ENCODE data around the gene AK4.
A peak's percentile ranks its signal among the peaks of the same experiment; 100 is the strongest.

AK4 gene

GRCh38 chr1:65149351-65150107, 1.5 kb downstream of the AK4 start:
- peak overlapping the region; percentile 46; the same call in 1 of the 2 replicates for H3K9ac ChIP-seq (ENCODE audit: low read length)
- TF ChIP-seq EZH2phosphoT487 (conservative IDR thresholded peaks at IDR 0.05; ENCODE audit: low read length) (no peak), CTCF (IDR thresholded peaks at IDR 0.05; ENCODE audit: insufficient read depth, low read length, poor library complexity, severe bottlenecking) (no peak)
- H3K36me3 ChIP-seq (ENCODE audit: low read length): no peaks in the 10 kb centered on the region; the same call in 1 of the 2 replicates
- H3K4me2 ChIP-seq (ENCODE audit: low read depth, low read length, poor library complexity, severe bottlenecking): peak overlapping the region; percentile 58
- H3K27ac ChIP-seq (ENCODE audit: low read depth, low read length): no peak overlapping the region
- H3F3A ChIP-seq (ENCODE audit: insufficient read depth): 0 out of 2 replicates have a peak, but pooled peaks cover 4% of the 10 kb centered on the region
- peak overlapping the region; percentile 52 for H3K4me3 ChIP-seq (ENCODE audit: insufficient read depth, low read length, poor library complexity, severe bottlenecking)
- no peaks in the 10 kb centered on the region for H3K27me3 ChIP-seq (ENCODE audit: low read length)
- H2AFZ ChIP-seq (ENCODE audit: low read depth, low read length, severe bottlenecking): peak overlapping the region; percentile 73
- H3K9me2 ChIP-seq (replicated peaks; ENCODE audit: insufficient read depth, low read length): no peaks in the 10 kb centered on the region
- no peaks in the 10 kb centered on the region for H3K9me3 ChIP-seq (ENCODE audit: insufficient read depth, low read length)
- no peaks in the 10 kb centered on the region for H4K20me1 ChIP-seq (ENCODE audit: low read depth, low read length)
- H3K79me2 ChIP-seq (ENCODE audit: insufficient read depth, low read length): no peaks in the 10 kb centered on the region

- no peak for TF ChIP-seq EZH2phosphoT487 (conservative IDR thresholded peaks at IDR 0.05; ENCODE audit: low read length)
- no peak for TF ChIP-seq CTCF (IDR thresholded peaks at IDR 0.05; ENCODE audit: insufficient read depth, low read length, poor library complexity, severe bottlenecking)
- no peak overlapping the region for H3K27ac ChIP-seq (ENCODE audit: low read depth, low read length)
- H3K36me3 ChIP-seq (ENCODE audit: low read length): no peaks in the 10 kb centered on the region; the same call in 1 of the 2 replicates
- H3K79me2 ChIP-seq (ENCODE audit: insufficient read depth, low read length): no peaks in the 10 kb centered on the region
- no peaks in the 10 kb centered on the region for H3K9me3 ChIP-seq (ENCODE audit: insufficient read depth, low read length)
- peak overlapping the region; percentile 58 for H3K4me2 ChIP-seq (ENCODE audit: low read depth, low read length, poor library complexity, severe bottlenecking)
- no peaks in the 10 kb centered on the region for H3K27me3 ChIP-seq (ENCODE audit: low read length)
- H3F3A ChIP-seq (ENCODE audit: insufficient read depth): 0 out of 2 replicates have a peak, but pooled peaks cover 4% of the 10 kb centered on the region
- no peak overlapping the region for H3K9ac ChIP-seq (ENCODE audit: low read length)
- no peak overlapping the region for H3K4me3 ChIP-seq (ENCODE audit: insufficient read depth, low read length, poor library complexity, severe bottlenecking)
- H3K9me2 ChIP-seq (replicated peaks; ENCODE audit: insufficient read depth, low read length): no peaks in the 10 kb centered on the region
- H4K20me1 ChIP-seq (ENCODE audit: low read depth, low read length): no peaks in the 10 kb centered on the region
- no peak overlapping the region for H2AFZ ChIP-seq (ENCODE audit: low read depth, low read length, severe bottlenecking)
Measured at GRCh38 chr1:65150108-65150463, 2.1 kb downstream of the AK4 start.

GRCh38 chr1:65150583-65151263, 2.7 kb downstream of the AK4 start:
- no peak overlapping the region for H3K4me3 ChIP-seq (ENCODE audit: insufficient read depth, low read length, poor library complexity, severe bottlenecking)
- H3K27ac ChIP-seq (ENCODE audit: low read depth, low read length): no peak overlapping the region
- H3F3A ChIP-seq (ENCODE audit: insufficient read depth): 0 out of 2 replicates have a peak, but pooled peaks cover 4% of the 10 kb centered on the region
- TF ChIP-seq EZH2phosphoT487 (conservative IDR thresholded peaks at IDR 0.05; ENCODE audit: low read length) (no peak), CTCF (IDR thresholded peaks at IDR 0.05; ENCODE audit: insufficient read depth, low read length, poor library complexity, severe bottlenecking) (no peak)
- no peaks in the 10 kb centered on the region for H4K20me1 ChIP-seq (ENCODE audit: low read depth, low read length)
- no peaks in the 10 kb centered on the region for H3K27me3 ChIP-seq (ENCODE audit: low read length)
- no peaks in the 10 kb centered on the region; the same call in 1 of the 2 replicates for H3K36me3 ChIP-seq (ENCODE audit: low read length)
- no peaks in the 10 kb centered on the region for H3K9me2 ChIP-seq (replicated peaks; ENCODE audit: insufficient read depth, low read length)
- H3K79me2 ChIP-seq (ENCODE audit: insufficient read depth, low read length): no peaks in the 10 kb centered on the region
- no peak overlapping the region for H2AFZ ChIP-seq (ENCODE audit: low read depth, low read length, severe bottlenecking)
- no peaks in the 10 kb centered on the region for H3K9me3 ChIP-seq (ENCODE audit: insufficient read depth, low read length)
- H3K9ac ChIP-seq (ENCODE audit: low read length): no peak overlapping the region
- H3K4me2 ChIP-seq (ENCODE audit: low read depth, low read length, poor library complexity, severe bottlenecking): no peak overlapping the region

Measured in SU-DHL-6 (cell line).